GM23338 (cell line): ENCODE results near the gene MTA1. TPM values are rescaled to one million over a fixed set of nuclear protein-coding genes. Genes with fewer than 3 reads are reported as not detected.

Source experiments
- ATAC-seq: fragments of 200-7000 bp; cut with Tn5 transposase; 3 replicates; pipeline ENCODE4 v1.9.1; 2020
- DNase-seq: peaks from one replicate; pipeline ENCODE4 v3.0.0-alpha.2; 2015; ENCODE audit warnings: low spot score
- H2AFZ ChIP-seq: fragments of 200-600 bp; sonication (generic); 2 replicates; pipeline ENCODE4 v1.8.0; 2016; ENCODE audit warnings: antibody characterized with exemption, mild to moderate bottlenecking, moderate library complexity
- H3F3A ChIP-seq: fragments of 200-600 bp; sonication (generic); replicated peaks from 2 replicates; pipeline ENCODE4 v1.8.0; 2017; ENCODE audit warnings: antibody characterized with exemption, mixed run types, low read depth
- H3K27ac ChIP-seq: fragments of 200-600 bp; sonication (generic); 2 replicates; pipeline ENCODE4 v1.6.1; 2016; ENCODE audit warnings: low read depth
- H3K27me3 ChIP-seq: fragments of 200-600 bp; sonication (generic); 2 replicates; pipeline ENCODE4 v1.8.0; 2016; ENCODE audit warnings: mild to moderate bottlenecking, mixed run types, moderate library complexity; ENCODE audit not compliant: insufficient read depth
- H3K36me3 ChIP-seq: fragments of 200-600 bp; sonication (generic); 2 replicates; pipeline ENCODE4 v1.8.0; 2016; ENCODE audit warnings: mild to moderate bottlenecking; ENCODE audit not compliant: insufficient read depth
- H3K4me1 ChIP-seq: fragments of 200-600 bp; sonication (generic); 2 replicates; pipeline ENCODE4 v1.8.0; 2016; ENCODE audit warnings: mild to moderate bottlenecking, moderate library complexity; ENCODE audit not compliant: insufficient read depth
- H3K4me2 ChIP-seq: fragments of 200-600 bp; sonication (generic); 2 replicates; pipeline ENCODE4 v1.7.1; 2017; ENCODE audit warnings: mixed run types
- H3K4me3 ChIP-seq: fragments of 200-600 bp; sonication (generic); 2 replicates; pipeline ENCODE4 v1.6.1; 2016; ENCODE audit warnings: mixed run types
- H3K79me2 ChIP-seq: fragments of 200-600 bp; sonication (generic); replicated peaks from 2 replicates; pipeline ENCODE4 v1.8.0; 2017; ENCODE audit warnings: mild to moderate bottlenecking; ENCODE audit not compliant: insufficient read depth
- H3K9me2 ChIP-seq: fragments of 200-600 bp; sonication (generic); 2 replicates; pipeline ENCODE4 v1.8.0; 2017; ENCODE audit not compliant: insufficient read depth
- H4K20me1 ChIP-seq: fragments of 200-600 bp; sonication (generic); replicated peaks from 2 replicates; pipeline ENCODE4 v1.8.0; 2017; ENCODE audit warnings: mild to moderate bottlenecking; ENCODE audit not compliant: insufficient read depth
- H3K27ac Mint-ChIP-seq: 2 replicates; pipeline ENCODE4 v1.8.0; 2020; ENCODE audit warnings: inconsistent platforms, mild to moderate bottlenecking, moderate library complexity, mixed read lengths
- H3K27me3 Mint-ChIP-seq: 3 replicates; pipeline ENCODE4 v1.8.0; 2022; ENCODE audit warnings: low read depth, mild to moderate bottlenecking, moderate library complexity, mixed read lengths, inconsistent platforms; ENCODE audit not compliant: insufficient read depth, poor library complexity
- H3K36me3 Mint-ChIP-seq: 3 replicates; pipeline ENCODE4 v1.8.0; 2021; ENCODE audit warnings: low read depth, mild to moderate bottlenecking, inconsistent platforms, moderate library complexity, mixed read lengths
- H3K4me1 Mint-ChIP-seq: 3 replicates; pipeline ENCODE4 v1.8.0; 2020; ENCODE audit warnings: mild to moderate bottlenecking, inconsistent platforms, mixed read lengths
- H3K4me3 Mint-ChIP-seq: 3 replicates; pipeline ENCODE4 v1.8.0; 2021; ENCODE audit warnings: moderate library complexity, mild to moderate bottlenecking, inconsistent platforms, mixed read lengths
- H3K9me3 Mint-ChIP-seq: 3 replicates; pipeline ENCODE4 v1.8.0; 2020; ENCODE audit warnings: moderate library complexity, mild to moderate bottlenecking, inconsistent platforms, mixed read lengths
- CREB1 ChIP-seq: fragments of 250-450 bp; sonication (Bioruptor Pico); IDR thresholded peaks from 2 replicates; pipeline ENCODE4 v1.5.0; 2020; ENCODE audit warnings: low read depth, mild to moderate bottlenecking, moderate library complexity
- ETS1 ChIP-seq: IDR thresholded peaks from 2 replicates; pipeline ENCODE4 v1.6.1; 2016; ENCODE audit warnings: antibody characterized with exemption
- JUNB ChIP-seq: IDR thresholded peaks from one replicate; pipeline ENCODE4 v1.6.1; 2016; ENCODE audit warnings: antibody characterized with exemption; ENCODE audit not compliant: unreplicated experiment
- NANOG ChIP-seq: IDR thresholded peaks from 2 replicates; pipeline ENCODE4 v1.6.1; 2016; ENCODE audit warnings: antibody characterized with exemption, borderline replicate concordance
- POLR2AphosphoS5 ChIP-seq: IDR thresholded peaks from 2 replicates; pipeline ENCODE4 v1.6.1; 2016; ENCODE audit warnings: antibody characterized with exemption, low read depth
- STAT1 ChIP-seq: IDR thresholded peaks from one replicate; pipeline ENCODE4 v1.6.1; 2016; ENCODE audit warnings: antibody characterized with exemption; ENCODE audit not compliant: unreplicated experiment
- ZNF331 ChIP-seq: fragments of 250-450 bp; sonication (Bioruptor Pico); IDR thresholded peaks from 2 replicates; pipeline ENCODE4 v1.5.0; 2020; ENCODE audit warnings: low read depth, mild to moderate bottlenecking, moderate library complexity
- polyA plus RNA-seq: library from polyadenylated mRNA; unstranded; fragments of >200 nt; fragmentation: Nextera tagmentation; extraction: Ambion mirVana; gene quantifications from 2 replicates; pipeline ENCODE4 v1.2.1, GENCODE V29; 2016
- total RNA-seq: library from RNA; depleted of rRNA; stranded (reverse); fragments of >200 nt; shearing (Covaris generic); gene quantifications from 2 replicates; pipeline ENCODE4 v1.2.3, GENCODE V29; 2014
- TF ChIP-seq, protein P1 (sequence below): fragments of 250-450 bp; sonication (Bioruptor Pico); IDR thresholded peaks from 2 replicates; pipeline ENCODE4 v1.5.0; 2020; ENCODE audit warnings: mild to moderate bottlenecking, moderate library complexity
- TF ChIP-seq, protein P2 (sequence below), 2 experiments: fragments of 200-600 bp in 1 of 2; sonication (generic) in 1 of 2; conservative IDR thresholded peaks; 2 replicates each; pipeline versions ENCODE4 v1.5.1 to v1.6.1; 2016 to 2017; ENCODE audit warnings: antibody characterized with exemption in 2 of 2, low read depth in 2 of 2, mild to moderate bottlenecking in 2 of 2, moderate library complexity in 1 of 2

MTA1 gene
- total and polyA plus RNA-seq, 2 experiments from 2014 or later, result 53.3 to 126 TPM

DNA sequence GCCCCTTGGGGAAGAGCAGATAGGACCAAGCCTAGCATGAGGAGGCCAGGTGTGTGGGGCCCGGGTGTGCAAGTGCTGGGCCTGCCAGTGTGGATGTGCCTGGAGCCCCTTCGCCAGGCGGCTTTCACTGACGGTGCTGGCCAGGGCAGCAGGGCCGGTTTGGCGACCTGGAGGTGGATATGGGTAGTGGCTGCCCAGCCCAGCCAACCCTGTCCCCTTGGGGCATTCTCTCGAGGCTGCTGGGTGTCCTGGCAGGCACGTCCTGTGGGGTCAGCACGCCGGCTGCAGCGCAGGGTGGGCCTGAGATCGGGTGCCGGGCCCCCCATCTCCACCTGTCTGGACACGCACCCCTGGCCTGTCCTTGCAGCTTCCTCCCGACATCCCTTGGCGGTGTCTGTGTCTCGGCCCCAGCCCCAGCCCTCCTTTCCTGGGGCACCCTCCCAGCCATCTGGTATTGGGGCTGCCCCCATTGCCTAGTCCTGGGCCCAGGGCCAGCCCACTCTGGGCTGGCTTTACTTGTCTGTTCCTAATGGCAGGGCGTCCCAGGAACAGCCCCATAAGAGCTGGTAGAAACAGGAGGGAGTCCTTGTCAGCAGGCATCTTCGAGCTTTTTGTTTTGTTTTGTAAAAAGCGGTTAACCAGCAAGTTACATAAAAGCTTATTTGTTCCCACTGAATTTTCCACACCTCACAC lies 47.8 kb downstream of the MTA1 start:
- no peak for TF ChIP-seq NANOG
- no peak for TF ChIP-seq ZNF331 (CRISPR knock-in tag)
- no peak for TF ChIP-seq JUNB
- no peak for TF ChIP-seq STAT1
- no peak for TF ChIP-seq CREB1 (CRISPR knock-in tag)
- TF ChIP-seq ETS1, result no peak
- no peak for TF ChIP-seq POLR2AphosphoS5
- TF ChIP-seq, protein P1, sequence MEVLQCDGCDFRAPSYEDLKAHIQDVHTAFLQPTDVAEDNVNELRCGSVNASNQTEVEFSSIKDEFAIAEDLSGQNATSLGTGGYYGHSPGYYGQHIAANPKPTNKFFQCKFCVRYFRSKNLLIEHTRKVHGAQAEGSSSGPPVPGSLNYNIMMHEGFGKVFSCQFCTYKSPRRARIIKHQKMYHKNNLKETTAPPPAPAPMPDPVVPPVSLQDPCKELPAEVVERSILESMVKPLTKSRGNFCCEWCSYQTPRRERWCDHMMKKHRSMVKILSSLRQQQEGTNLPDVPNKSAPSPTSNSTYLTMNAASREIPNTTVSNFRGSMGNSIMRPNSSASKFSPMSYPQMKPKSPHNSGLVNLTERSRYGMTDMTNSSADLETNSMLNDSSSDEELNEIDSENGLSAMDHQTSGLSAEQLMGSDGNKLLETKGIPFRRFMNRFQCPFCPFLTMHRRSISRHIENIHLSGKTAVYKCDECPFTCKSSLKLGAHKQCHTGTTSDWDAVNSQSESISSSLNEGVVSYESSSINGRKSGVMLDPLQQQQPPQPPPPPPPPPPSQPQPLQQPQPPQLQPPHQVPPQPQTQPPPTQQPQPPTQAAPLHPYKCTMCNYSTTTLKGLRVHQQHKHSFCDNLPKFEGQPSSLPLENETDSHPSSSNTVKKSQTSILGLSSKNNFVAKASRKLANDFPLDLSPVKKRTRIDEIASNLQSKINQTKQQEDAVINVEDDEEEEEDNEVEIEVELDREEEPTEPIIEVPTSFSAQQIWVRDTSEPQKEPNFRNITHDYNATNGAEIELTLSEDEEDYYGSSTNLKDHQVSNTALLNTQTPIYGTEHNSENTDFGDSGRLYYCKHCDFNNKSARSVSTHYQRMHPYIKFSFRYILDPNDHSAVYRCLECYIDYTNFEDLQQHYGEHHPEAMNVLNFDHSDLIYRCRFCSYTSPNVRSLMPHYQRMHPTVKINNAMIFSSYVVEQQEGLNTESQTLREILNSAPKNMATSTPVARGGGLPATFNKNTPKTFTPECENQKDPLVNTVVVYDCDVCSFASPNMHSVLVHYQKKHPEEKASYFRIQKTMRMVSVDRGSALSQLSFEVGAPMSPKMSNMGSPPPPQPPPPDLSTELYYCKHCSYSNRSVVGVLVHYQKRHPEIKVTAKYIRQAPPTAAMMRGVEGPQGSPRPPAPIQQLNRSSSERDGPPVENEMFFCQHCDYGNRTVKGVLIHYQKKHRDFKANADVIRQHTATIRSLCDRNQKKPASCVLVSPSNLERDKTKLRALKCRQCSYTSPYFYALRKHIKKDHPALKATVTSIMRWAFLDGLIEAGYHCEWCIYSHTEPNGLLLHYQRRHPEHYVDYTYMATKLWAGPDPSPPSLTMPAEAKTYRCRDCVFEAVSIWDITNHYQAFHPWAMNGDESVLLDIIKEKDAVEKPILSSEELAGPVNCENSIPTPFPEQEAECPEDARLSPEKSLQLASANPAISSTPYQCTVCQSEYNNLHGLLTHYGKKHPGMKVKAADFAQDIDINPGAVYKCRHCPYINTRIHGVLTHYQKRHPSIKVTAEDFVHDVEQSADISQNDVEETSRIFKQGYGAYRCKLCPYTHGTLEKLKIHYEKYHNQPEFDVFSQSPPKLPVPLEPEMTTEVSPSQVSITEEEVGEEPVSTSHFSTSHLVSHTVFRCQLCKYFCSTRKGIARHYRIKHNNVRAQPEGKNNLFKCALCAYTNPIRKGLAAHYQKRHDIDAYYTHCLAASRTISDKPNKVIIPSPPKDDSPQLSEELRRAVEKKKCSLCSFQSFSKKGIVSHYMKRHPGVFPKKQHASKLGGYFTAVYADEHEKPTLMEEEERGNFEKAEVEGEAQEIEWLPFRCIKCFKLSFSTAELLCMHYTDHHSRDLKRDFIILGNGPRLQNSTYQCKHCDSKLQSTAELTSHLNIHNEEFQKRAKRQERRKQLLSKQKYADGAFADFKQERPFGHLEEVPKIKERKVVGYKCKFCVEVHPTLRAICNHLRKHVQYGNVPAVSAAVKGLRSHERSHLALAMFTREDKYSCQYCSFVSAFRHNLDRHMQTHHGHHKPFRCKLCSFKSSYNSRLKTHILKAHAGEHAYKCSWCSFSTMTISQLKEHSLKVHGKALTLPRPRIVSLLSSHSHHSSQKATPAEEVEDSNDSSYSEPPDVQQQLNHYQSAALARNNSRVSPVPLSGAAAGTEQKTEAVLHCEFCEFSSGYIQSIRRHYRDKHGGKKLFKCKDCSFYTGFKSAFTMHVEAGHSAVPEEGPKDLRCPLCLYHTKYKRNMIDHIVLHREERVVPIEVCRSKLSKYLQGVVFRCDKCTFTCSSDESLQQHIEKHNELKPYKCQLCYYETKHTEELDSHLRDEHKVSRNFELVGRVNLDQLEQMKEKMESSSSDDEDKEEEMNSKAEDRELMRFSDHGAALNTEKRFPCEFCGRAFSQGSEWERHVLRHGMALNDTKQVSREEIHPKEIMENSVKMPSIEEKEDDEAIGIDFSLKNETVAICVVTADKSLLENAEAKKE (CRISPR knock-in tag), result no peak
- TF ChIP-seq, protein P2, sequence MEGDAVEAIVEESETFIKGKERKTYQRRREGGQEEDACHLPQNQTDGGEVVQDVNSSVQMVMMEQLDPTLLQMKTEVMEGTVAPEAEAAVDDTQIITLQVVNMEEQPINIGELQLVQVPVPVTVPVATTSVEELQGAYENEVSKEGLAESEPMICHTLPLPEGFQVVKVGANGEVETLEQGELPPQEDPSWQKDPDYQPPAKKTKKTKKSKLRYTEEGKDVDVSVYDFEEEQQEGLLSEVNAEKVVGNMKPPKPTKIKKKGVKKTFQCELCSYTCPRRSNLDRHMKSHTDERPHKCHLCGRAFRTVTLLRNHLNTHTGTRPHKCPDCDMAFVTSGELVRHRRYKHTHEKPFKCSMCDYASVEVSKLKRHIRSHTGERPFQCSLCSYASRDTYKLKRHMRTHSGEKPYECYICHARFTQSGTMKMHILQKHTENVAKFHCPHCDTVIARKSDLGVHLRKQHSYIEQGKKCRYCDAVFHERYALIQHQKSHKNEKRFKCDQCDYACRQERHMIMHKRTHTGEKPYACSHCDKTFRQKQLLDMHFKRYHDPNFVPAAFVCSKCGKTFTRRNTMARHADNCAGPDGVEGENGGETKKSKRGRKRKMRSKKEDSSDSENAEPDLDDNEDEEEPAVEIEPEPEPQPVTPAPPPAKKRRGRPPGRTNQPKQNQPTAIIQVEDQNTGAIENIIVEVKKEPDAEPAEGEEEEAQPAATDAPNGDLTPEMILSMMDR (conservative IDR thresholded peaks at IDR 0.05; ENCODE audit: low read depth in 2 of 2), result no peak
- peaks cover 22% of the 10 kb centered on the region; the same call in 2 of the 3 replicates for H3K36me3 Mint-ChIP-seq
- H3K27me3 ChIP-seq, result no peaks in the 10 kb centered on the region
- DNase-seq, result no peak
- H3K4me1 ChIP-seq, result peaks cover 9% of the 10 kb centered on the region; the same call in 1 of the 2 replicates
- H3K27ac ChIP-seq, result peak overlapping the region; percentile 45; the same call in 1 of the 2 replicates
- no peak for ATAC-seq
- no peak overlapping the region for H3K4me3 Mint-ChIP-seq
- no peaks in the 10 kb centered on the region for H3K79me2 ChIP-seq
- peaks cover 5% of the 10 kb centered on the region for H3K4me1 Mint-ChIP-seq
- H2AFZ ChIP-seq, result no peak overlapping the region
- H3K27ac Mint-ChIP-seq, result no peak overlapping the region; the same call in 1 of the 2 replicates
- peaks cover 5% of the 10 kb centered on the region; the same call in 1 of the 2 replicates for H3F3A ChIP-seq
- no peaks in the 10 kb centered on the region for H3K9me3 Mint-ChIP-seq
- no peak overlapping the region for H3K4me3 ChIP-seq
- H3K9me2 ChIP-seq, result no peaks in the 10 kb centered on the region
- H3K4me2 ChIP-seq, result no peak overlapping the region
- peaks cover 13% of the 10 kb centered on the region for H3K27me3 Mint-ChIP-seq
- no peaks in the 10 kb centered on the region; the same call in 1 of the 2 replicates for H4K20me1 ChIP-seq
- no peaks in the 10 kb centered on the region; the same call in 1 of the 2 replicates for H3K36me3 ChIP-seq
